ENCODE data around the gene GKN1.

GRCh38 chr2:69001879-69002278, 27.4 kb downstream of the GKN1 start:
- TF ChIP-seq CTCF (conservative IDR thresholded peaks at IDR 0.05; ENCODE audit: low read length) = no peak
- no peak for TF ChIP-seq EZH2phosphoT487 (IDR thresholded peaks at IDR 0.05; ENCODE audit: borderline replicate concordance, low read depth, low read length)
